Measurements from ENCODE around the gene TSPAN18.
A peak's percentile ranks its signal among the peaks of the same experiment; 100 is the strongest.

Gene TSPAN18

GRCh38 chr11:44740967-44741366 lies 14.2 kb downstream of the TSPAN18 start:
- DNase-seq: no peak

GRCh38 chr11:44741976-44742375 lies 15.2 kb downstream of the TSPAN18 start:
- no peak for DNase-seq

GRCh38 chr11:44742508-44743246 lies 15.9 kb downstream of the TSPAN18 start:
- DNase-seq: no peak

GRCh38 chr11:44743326-44743725 lies 16.6 kb downstream of the TSPAN18 start:
- no peak for DNase-seq

GRCh38 chr11:44743959-44744557 lies 17.3 kb downstream of the TSPAN18 start:
- no peak for DNase-seq

GRCh38 chr11:44746894-44747293 lies 20.1 kb downstream of the TSPAN18 start:
- no peak for DNase-seq

GRCh38 chr11:44747316-44747715 lies 20.6 kb downstream of the TSPAN18 start:
- no peak for DNase-seq

GRCh38 chr11:44747836-44748235 lies 21.1 kb downstream of the TSPAN18 start:
- DNase-seq: no peak

- no peak for DNase-seq
Observed at GRCh38 chr11:44748606-44749005, 21.8 kb downstream of the TSPAN18 start.

GRCh38 chr11:44749189-44749588 lies 22.4 kb downstream of the TSPAN18 start:
- DNase-seq: no peak

- DNase-seq: no peak
Observed at GRCh38 chr11:44750551-44751465, 24.0 kb downstream of the TSPAN18 start.

GRCh38 chr11:44752300-44752699 lies 25.5 kb downstream of the TSPAN18 start:
- DNase-seq: no peak

- no peak for DNase-seq
Observed at GRCh38 chr11:44752713-44753112, 26.0 kb downstream of the TSPAN18 start.

GRCh38 chr11:44753961-44754645 lies 27.3 kb downstream of the TSPAN18 start:
- DNase-seq: peak; percentile 9

GRCh38 chr11:44754876-44755555 lies 28.3 kb downstream of the TSPAN18 start:
- no peak for DNase-seq

- DNase-seq: no peak
Observed at GRCh38 chr11:44755556-44756523, 29.1 kb downstream of the TSPAN18 start.

- DNase-seq: no peak
Observed at GRCh38 chr11:44758983-44759382, 32.2 kb downstream of the TSPAN18 start.

- DNase-seq: no peak
Observed at GRCh38 chr11:44759743-44760476, 33.1 kb downstream of the TSPAN18 start.

GRCh38 chr11:44760477-44760872 lies 33.7 kb downstream of the TSPAN18 start:
- no peak for DNase-seq

GRCh38 chr11:44760917-44761550 lies 34.3 kb downstream of the TSPAN18 start:
- no peak for DNase-seq

Measured in NCI-H526 treated with DMSO at 0.1 percent for 48 hours (cell line).